Subcutaneous preadipocyte (primary cell): ENCODE measurements around the gene HOPX. TPM values are rescaled to one million over a fixed set of nuclear protein-coding genes. Genes with fewer than 3 reads are reported as not detected.

Experiments used
- total RNA-seq: library from RNA; depleted of rRNA; stranded (reverse); fragments of >200 nt; gene quantifications from 2 replicates; pipeline ENCODE4 v1.2.3, GENCODE V29; 2012

HOPX gene
- total RNA-seq: 0.37 TPM in 1 of 2 replicates, not detected in the other

GRCh38 chr4:56681158-56681852, at the start of gene HOPX:
Gene HOPX (minus strand): TSS chr4:56681296. CDS start chr4:56657816, 23,480 bp downstream.

Other genes with a start within 250 kb of the HOPX start
- 18.7 and 28.3 TPM in 2 replicates for gene PPAT, start 245.7 kb downstream of the HOPX start, total RNA-seq
- 55.1 and 89.1 TPM in 2 replicates for gene PAICS, start 245.0 kb downstream of the HOPX start, total RNA-seq
- 71.3 and 90.9 TPM in 2 replicates for gene SRP72, start 213.7 kb downstream of the HOPX start, total RNA-seq
- under 0.01 and 0.20 TPM in 2 replicates for gene ARL9, start 175.5 kb downstream of the HOPX start, total RNA-seq
- gene SPINK2, start 140.4 kb upstream of the HOPX start, total RNA-seq: not detected in 2 replicates
- 28.3 and 38.3 TPM in 2 replicates for gene REST, start 226.6 kb upstream of the HOPX start, total RNA-seq